ACHN (cell line): ENCODE measurements around the gene SLC1A6.
"Not testable (repeated sequence)": the region's sequence is repeated elsewhere in the genome, so short reads cannot be mapped to it uniquely, and the experiment has no call there.

ENCODE experiments used
- DNase-seq: peaks from one replicate; pipeline ENCODE4 v3.0.0-alpha.2; 2015
- in situ Hi-C: cut with HindIII; loops from 2 replicates; pipeline ENCODE4 v1.10.0; 2017; ENCODE audit warnings: low sequenced_read_pairs, low pct_ligation_motif_present, low pct_unique_long_range_greater_than_20kb

SLC1A6 gene

DNA sequence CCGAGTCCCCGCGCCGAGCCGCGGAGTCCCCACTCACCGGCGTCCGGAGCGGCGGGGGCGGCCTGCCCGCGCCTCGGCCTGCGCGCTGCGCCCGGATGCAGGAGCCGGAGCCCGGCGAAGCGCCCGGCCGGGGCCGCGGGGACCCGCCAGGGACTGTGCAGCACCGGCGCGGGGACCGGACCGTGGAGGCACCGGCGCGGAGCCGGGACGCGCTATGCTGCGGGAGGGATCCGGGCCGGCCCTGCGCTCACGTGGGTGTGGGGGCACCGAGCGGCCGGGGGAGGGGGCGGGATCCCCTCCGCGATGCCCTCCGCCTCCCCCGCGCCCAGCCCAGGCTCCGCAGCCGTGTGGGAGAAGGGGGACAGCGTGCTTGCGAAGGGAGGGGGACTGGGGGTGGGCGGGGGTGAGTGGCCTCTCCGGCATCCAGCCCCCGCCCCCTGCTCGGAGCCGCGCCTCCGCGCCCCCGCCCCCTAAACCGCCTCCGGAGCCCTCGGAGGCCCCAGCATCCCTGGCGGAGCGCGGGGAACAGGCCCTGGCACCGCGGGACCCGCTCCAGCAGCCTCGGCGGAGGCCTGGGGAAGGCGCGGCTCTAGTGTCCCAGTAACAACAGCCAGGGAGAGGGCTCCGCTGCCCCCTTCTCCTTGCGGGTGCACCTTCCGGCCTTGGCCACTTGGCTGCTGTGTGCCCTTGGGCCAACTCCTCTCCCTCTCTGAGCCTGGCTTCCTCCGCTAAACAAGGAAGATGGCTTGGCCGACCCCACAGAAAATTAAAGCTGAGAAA lies at the start of gene SLC1A6:
Gene SLC1A6 (minus strand): TSS at position 389 of the 780 bp plus-strand sequence. CDS start 6,954 bp downstream, outside the sequence.
- in situ Hi-C loops, result no loop called here
- DNase-seq, result no peak

- DNase-seq, result no peak
- in situ Hi-C loops, result no loop called here
These were observed 48.8 kb upstream of the SLC1A6 start for GRCh38 chr19:15028490-15028889.

DNA sequence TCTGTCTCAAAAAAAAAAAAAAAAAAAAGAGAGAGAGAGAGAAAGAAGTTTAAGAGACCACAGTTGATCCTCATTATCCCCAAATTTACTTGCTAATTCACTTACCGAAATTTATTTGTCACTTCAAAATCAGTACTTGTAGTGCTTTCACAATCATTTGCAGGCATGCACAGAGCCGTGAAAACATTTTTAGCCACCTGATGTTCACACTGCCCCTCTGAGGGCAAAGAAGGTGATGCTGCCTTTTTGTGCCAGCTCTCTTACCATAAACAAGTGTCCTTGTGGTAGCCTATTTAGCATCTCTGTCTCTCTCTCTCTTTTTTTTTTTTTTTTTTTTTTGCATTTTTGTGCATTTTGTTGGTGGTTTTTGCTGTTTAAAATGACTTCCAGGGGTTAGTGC lies 45.6 kb upstream of the SLC1A6 start:
- in situ Hi-C loops, result no loop called here
- DNase-seq, result peak; percentile 7

- no peak for DNase-seq
- in situ Hi-C loops, result no loop called here
These were observed 43.1 kb upstream of the SLC1A6 start for GRCh38 chr19:15022752-15023151.

DNA sequence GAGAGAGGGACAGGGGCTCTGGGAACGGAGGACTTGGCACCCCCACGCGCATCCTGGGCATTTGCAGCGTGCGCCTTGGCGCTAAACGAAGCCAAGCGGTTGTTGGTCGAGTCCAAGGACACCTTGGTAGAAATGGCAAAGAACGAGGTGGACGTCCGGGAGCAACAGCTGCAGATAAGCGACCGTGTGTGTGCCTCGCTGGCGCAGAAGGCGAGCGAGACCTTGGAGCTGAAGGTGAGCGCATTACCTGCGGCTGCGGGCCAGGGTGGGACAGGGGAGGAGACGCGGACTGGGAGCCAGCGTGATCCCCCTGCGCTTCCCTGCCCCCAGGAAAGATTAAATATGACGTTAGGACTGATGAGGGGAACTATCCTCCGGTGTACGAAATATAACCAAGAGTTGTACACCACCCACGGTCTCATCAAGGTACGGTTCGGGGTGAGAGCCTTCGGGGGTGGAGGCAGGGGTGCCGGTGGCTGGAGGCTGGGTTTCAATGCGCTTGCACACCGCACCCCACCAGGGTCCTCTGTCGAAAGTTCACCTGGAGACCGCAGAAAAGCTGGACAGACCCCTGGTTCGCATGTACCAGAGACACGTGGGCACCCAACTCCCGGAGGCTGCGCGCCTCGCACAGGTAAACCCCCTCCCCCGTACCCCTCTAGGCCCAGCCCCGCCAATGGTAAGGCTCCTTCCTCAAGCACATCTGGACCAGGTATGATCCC lies 41.8 kb upstream of the SLC1A6 start:
- in situ Hi-C loops, result no loop called here
- DNase-seq, result no peak

DNA sequence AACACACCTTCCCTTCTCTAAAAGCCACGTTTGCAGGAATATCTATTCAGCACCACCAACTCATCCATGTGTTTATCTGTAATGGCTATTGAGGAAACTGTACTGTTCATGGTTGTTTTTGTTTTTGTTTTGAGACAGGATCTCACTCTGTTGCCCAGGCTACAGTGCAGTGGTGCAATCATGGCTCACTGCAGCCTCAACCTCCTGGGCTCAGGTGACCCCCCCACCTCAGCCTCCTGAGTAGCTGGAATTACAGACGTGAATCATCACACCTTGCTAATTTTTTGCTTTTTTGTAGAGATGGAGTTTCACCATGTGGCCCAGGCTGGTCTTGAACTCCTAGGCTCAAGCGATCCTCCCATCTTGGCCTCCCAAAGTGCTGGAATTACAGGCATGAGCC lies 39.2 kb upstream of the SLC1A6 start:
- DNase-seq, in situ Hi-C loops: not testable (repeated sequence)

DNA sequence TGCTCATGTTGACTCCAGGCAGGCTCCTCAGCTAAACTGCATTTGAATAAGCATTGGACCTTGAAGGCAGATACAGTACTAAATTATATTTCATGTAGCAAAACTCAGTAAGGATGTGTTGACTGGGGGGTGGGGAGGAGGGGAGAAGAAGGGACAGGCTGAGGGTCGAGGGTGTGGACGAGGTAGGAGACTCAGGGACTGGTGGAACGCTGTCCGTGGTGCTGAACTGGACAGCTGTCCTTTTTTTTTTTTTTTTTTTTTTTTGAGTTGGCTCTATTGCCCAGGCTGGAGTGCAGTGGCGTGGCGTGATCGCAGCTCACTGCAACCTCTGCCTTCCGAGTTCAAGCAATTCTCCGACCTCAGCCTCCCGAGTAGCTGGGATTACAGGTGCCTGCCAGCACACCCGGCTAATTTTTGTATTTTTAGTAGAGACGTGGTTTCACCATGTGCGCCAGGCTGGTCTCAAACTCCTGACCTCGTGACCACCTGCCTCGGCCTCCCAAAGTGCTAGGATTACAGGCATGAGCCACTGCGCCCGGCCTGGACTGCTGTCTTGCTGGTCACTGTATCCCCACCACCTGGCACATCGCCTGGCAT lies 36.4 kb upstream of the SLC1A6 start:
- in situ Hi-C loops, result no loop called here

DNA sequence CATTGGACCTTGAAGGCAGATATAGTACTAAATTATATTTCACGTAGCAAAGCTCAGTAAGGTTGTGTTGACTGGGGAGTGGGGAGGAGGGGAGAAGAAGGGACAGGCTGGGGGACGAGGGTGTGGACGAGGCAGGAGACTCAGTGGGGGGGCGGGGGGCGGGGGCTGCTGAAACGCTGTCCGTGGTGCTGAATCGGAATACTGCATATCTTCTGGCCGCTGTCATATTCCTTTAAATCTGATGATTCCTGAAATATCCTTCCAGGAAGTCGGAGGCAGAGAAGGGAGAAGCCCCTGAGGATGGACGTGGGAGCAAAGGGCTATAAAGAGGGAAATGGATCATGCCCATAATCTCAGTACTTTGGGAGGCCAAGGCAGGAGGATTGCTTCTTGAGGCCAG lies 34.9 kb upstream of the SLC1A6 start:
- no peak for DNase-seq
- in situ Hi-C loops, result no loop called here

More for the DNA sequence above, 36.4 kb upstream of the SLC1A6 start:
- peak; percentile 14 for DNase-seq

- in situ Hi-C loops, result no loop called here
- no peak for DNase-seq
These were observed 31.0 kb upstream of the SLC1A6 start for GRCh38 chr19:15010501-15011300.

- no peak for DNase-seq
- in situ Hi-C loops, result no loop called here
These were observed 28.6 kb upstream of the SLC1A6 start for GRCh38 chr19:15008308-15008707.

- in situ Hi-C loops, result no loop called here
- no peak for DNase-seq
These were observed 18.3 kb upstream of the SLC1A6 start for GRCh38 chr19:14997981-14998380.

- in situ Hi-C loops, result no loop called here
- DNase-seq, result no peak
These were observed 13.1 kb upstream of the SLC1A6 start for GRCh38 chr19:14992780-14993179.

GRCh38 chr19:14985133-14985532 lies 5.5 kb upstream of the SLC1A6 start:
- in situ Hi-C loops, result no loop called here
- no peak for DNase-seq

GRCh38 chr19:14978161-14978776 lies 1.4 kb downstream of the SLC1A6 start:
- DNase-seq, result no peak

DNA sequence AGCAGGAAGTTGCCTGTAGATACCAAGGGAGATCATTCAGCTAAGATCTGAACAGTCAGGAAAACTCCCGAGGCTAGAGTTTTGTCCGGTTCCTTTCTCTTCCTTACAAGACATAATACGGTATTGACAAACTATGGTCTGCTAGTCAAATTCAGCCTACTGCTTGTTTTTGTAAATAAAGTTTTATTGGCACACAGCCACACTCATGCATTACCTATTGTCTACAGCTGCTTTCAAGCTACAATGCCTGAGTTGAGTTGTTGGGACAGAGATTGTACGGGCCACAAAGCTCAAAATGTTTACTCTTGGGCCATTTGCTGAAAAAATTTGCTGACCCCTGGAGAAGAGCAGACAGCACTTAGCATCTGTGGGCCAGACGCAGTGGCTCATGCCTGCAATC lies 2.5 kb downstream of the SLC1A6 start:
- in situ Hi-C loops, result no loop called here
- DNase-seq, result no peak

More at GRCh38 chr19:14978161-14978776, 1.4 kb downstream of the SLC1A6 start:
- in situ Hi-C loops, result no loop called here

- in situ Hi-C loops, result no loop called here
- no peak for DNase-seq
These were observed 5.2 kb downstream of the SLC1A6 start for GRCh38 chr19:14974488-14974887.

- DNase-seq, result no peak
- in situ Hi-C loops, result no loop called here
These were observed 7.0 kb downstream of the SLC1A6 start for GRCh38 chr19:14972676-14973075.

- in situ Hi-C loops, result no loop called here
These were observed 8.2 kb downstream of the SLC1A6 start for GRCh38 chr19:14971474-14971873.

More at GRCh38 chr19:14971474-14971873, 8.2 kb downstream of the SLC1A6 start:
- no peak for DNase-seq
